Endothelial cell of umbilical vein (primary cell): Measurements from ENCODE around the gene CDK11B. TPM values are rescaled to one million over a fixed set of nuclear protein-coding genes. Genes with fewer than 3 reads are reported as not detected.
"Not testable (repeated sequence)": the region's sequence is repeated elsewhere in the genome, so short reads cannot be mapped to it uniquely, and the experiment has no call there.

Source experiments
- BruUV-seq: library from RNA; stranded (reverse); fragments of 400-500 nt; replicated peaks from 2 replicates; lab custom pipeline; 2021; lab: Mats Ljungman, UMichigan
- CTCF ChIA-PET: fragments of 300-600, 350-600 bp; sonication (Branson Sonifier 250); formaldehyde crosslinking; loops from one replicate; lab custom pipeline; 2021; ENCODE audit warnings: antibody characterized with exemption, inconsistent platforms; lab: Charles Lee
- POLR2A ChIA-PET: fragments of 300-600, 350-600 bp; sonication (Branson Sonifier 250); formaldehyde crosslinking; loops from one replicate; lab custom pipeline; 2021; ENCODE audit warnings: antibody characterized with exemption, inconsistent platforms; lab: Charles Lee
- DNase-seq: peaks from one replicate; pipeline ENCODE4 v3.0.0-alpha.2; 2011; ENCODE audit warnings: low read depth, low spot score
- FAIRE-seq: peaks from 2 replicates; lab custom pipeline; 2011; peaks lifted over from hg19 to GRCh38; lab: Jason Lieb, UNC
- H2AFZ ChIP-seq: 2 replicates; pipeline ENCODE4 v1.6.0; 2012; ENCODE audit warnings: low read depth, low read length, control low read depth, inconsistent platforms
- H3K27ac ChIP-seq: 2 replicates; pipeline ENCODE4 v1.5.1; 2011; ENCODE audit warnings: low read depth, mild to moderate bottlenecking, control low read depth, low read length, moderate library complexity; ENCODE audit not compliant: insufficient read depth
- H3K27me3 ChIP-seq, 2 experiments: 2 replicates each; pipeline versions ENCODE4 v1.6.0 to v1.6.1; 2011; ENCODE audit warnings: low read length in 2 of 2, mixed read lengths in 1 of 2; ENCODE audit not compliant: control insufficient read depth in 2 of 2, insufficient read depth in 2 of 2
- H3K36me3 ChIP-seq, 2 experiments: 2 replicates in 1 of 2; 3 replicates in 1 of 2; pipeline ENCODE4 v1.5.1; 2011; ENCODE audit warnings: low read length in 2 of 2, mild to moderate bottlenecking in 1 of 2, moderate library complexity in 1 of 2; ENCODE audit not compliant: control insufficient read depth in 2 of 2, insufficient read depth in 2 of 2; ENCODE audit errors: extremely low read depth in 1 of 2
- H3K4me1 ChIP-seq: 3 replicates; pipeline ENCODE4 v1.5.1; 2011; ENCODE audit warnings: mild to moderate bottlenecking, low read length; ENCODE audit not compliant: control insufficient read depth, insufficient read depth; ENCODE audit errors: extremely low read depth
- H3K4me2 ChIP-seq: 2 replicates; pipeline ENCODE4 v1.6.1; 2011; ENCODE audit warnings: low read length, control low read depth, mixed read lengths; ENCODE audit not compliant: insufficient read depth
- H3K4me3 ChIP-seq, 3 experiments: fragments of 200-600 bp in 1 of 3; sonication (generic), shearing (Covaris generic) in 1 of 3; replicated peaks in 1 of 3; 2 replicates each; pipeline ENCODE4 v1.5.1; 2011 to 2016; ENCODE audit warnings: control low read depth in 3 of 3, low read length in 3 of 3, mild to moderate bottlenecking in 2 of 3, inconsistent platforms in 1 of 3, low read depth in 1 of 3, moderate library complexity in 1 of 3; ENCODE audit not compliant: insufficient read depth in 1 of 3
- H3K79me2 ChIP-seq: 2 replicates; pipeline ENCODE4 v1.6.0; 2012; ENCODE audit warnings: low read length, inconsistent platforms; ENCODE audit not compliant: control insufficient read depth, insufficient read depth
- H3K9ac ChIP-seq: replicated peaks from 2 replicates; pipeline ENCODE3; 2011; ENCODE audit warnings: low read length, control low read depth; ENCODE audit not compliant: insufficient read depth; ENCODE audit errors: extremely low read depth
- H3K9me1 ChIP-seq: replicated peaks from 3 replicates; pipeline ENCODE4 v1.6.0; 2011; ENCODE audit warnings: mild to moderate bottlenecking, low read length; ENCODE audit not compliant: control insufficient read depth, insufficient read depth; ENCODE audit errors: extremely low read depth
- H3K9me3 ChIP-seq: replicated peaks from 2 replicates; pipeline ENCODE4 v1.5.1; 2012; ENCODE audit warnings: low read length, inconsistent platforms; ENCODE audit not compliant: control insufficient read depth, insufficient read depth
- H4K20me1 ChIP-seq: replicated peaks from 2 replicates; pipeline ENCODE3; 2011; ENCODE audit warnings: mild to moderate bottlenecking, low read length; ENCODE audit not compliant: control insufficient read depth, insufficient read depth; ENCODE audit errors: extremely low read depth
- dilution Hi-C: fragments of 300-500 bp; cut with MboI; formaldehyde crosslinking; loops from one replicate; pipeline ENCODE4 v1.15.0; 2019; ENCODE audit warnings: low sequenced_read_pairs; ENCODE audit not compliant: extremely low pct_ligation_motif_present
- intact Hi-C: fragments of 100-400 bp; cut with micrococcal nuclease; formaldehyde crosslinking; loops from one replicate; pipeline ENCODE4 v1.10.0; 2022
- polyA plus RNA-seq, 4 experiments: library from polyadenylated mRNA; depleted of rRNA in 3 of 4; stranded (reverse) in 3 of 4; unstranded in 1 of 4; fragments of >200 nt; gene quantifications; 2 replicates each; pipeline versions ENCODE4 v1.2.1 to v1.2.3, GENCODE V29; 2011 to 2012; ENCODE audit warnings: missing spikeins in 1 of 4
- total RNA-seq: library from RNA; stranded (reverse); gene quantifications from 2 replicates; pipeline ENCODE4 v1.2.3, GENCODE V29; 2021

Gene CDK11B
- total and polyA plus RNA-seq, 2 donors (not counting 3 experiments of a cell fraction or from before 2014, with no cell fraction given), result 16.4 to 32.0 TPM

DNA sequence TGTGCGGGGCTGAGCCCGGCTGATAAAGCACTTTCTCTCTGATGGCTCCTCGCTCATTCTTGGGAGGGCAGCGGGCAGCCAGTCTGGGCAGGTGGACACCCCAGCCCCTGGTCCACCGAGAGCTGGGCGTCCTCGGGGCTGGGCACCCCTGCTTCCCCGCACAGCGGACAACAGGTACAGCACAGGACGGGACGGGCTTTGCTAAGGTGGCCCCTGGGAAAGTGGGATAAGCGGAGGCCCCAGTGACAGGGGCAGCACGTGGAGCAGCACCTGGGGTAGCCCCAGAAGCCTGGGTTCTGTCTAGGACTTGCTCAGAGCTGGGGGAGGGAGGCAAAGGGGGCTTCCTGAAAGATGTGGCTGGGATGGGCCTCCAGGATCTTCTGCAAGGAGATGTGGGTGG, 24.2 kb downstream of the CDK11B start:
- H3K9me3 ChIP-seq, H3K4me2 ChIP-seq, H2AFZ ChIP-seq, H3K9me1 ChIP-seq, DNase-seq, CTCF ChIA-PET, POLR2A ChIA-PET, H3K4me1 ChIP-seq, BruUV-seq, H4K20me1 ChIP-seq, dilution Hi-C loops, H3K9ac ChIP-seq, H3K4me3 ChIP-seq, FAIRE-seq, intact Hi-C loops, H3K27ac ChIP-seq, H3K79me2 ChIP-seq, H3K36me3 ChIP-seq: not testable (repeated sequence)
- H3K27me3 ChIP-seq, result peaks cover 3 to 19% of the 10 kb centered on the region in 2 experiments

DNA sequence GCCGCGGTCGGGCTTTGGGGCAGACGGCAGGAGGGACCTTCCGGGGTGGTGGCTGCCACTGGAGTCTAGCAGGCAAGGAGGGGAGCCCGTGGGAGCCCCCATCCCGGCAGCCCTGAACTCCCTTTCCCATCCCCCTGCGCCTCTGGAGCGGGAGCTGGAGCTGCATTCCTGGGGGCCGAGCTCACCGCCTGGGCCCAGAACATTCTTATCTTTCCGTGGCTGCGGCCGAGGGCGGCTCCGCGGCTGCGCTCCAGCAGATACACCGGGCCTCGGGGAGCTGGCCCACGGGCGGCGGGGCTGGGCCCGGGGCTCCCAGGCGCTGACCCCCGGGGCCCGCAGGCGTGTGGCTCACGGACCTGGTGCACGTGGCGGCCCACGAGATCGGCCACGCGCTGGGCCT, 25.4 kb downstream of the CDK11B start:
- H3K4me3 ChIP-seq, H3K27ac ChIP-seq, H3K4me2 ChIP-seq, POLR2A ChIA-PET, DNase-seq, H3K36me3 ChIP-seq, H3K9ac ChIP-seq, H3K9me3 ChIP-seq, dilution Hi-C loops, H2AFZ ChIP-seq, H3K4me1 ChIP-seq, CTCF ChIA-PET, BruUV-seq, H3K79me2 ChIP-seq, H3K9me1 ChIP-seq, H4K20me1 ChIP-seq, intact Hi-C loops: not testable (repeated sequence)
- H3K27me3 ChIP-seq, result peaks cover 3 to 24% of the 10 kb centered on the region in 2 experiments
- FAIRE-seq, result peak; percentile 72
